Measurements from ENCODE around the gene FBXO41.

DNA sequence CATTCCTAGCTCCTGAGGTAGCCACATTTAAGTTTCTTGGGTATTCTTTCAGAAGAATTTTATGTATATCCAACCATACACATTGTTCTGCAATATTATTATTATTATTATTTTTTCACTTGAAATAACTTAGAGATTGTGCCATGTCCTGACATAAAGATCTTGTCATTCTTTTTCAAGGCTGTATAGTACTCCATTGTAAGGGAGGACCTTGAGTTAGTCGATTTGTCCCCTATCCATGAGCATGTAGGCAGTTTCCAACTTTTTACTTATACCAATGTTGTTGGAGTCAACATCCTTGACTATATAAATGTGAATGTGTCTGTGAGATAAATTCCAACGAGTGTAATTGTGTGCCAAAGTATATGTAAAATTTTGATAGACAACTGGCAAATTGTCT is 10.0 kb upstream of the FBXO41 start:
- TF ChIP-seq, protein P1, sequence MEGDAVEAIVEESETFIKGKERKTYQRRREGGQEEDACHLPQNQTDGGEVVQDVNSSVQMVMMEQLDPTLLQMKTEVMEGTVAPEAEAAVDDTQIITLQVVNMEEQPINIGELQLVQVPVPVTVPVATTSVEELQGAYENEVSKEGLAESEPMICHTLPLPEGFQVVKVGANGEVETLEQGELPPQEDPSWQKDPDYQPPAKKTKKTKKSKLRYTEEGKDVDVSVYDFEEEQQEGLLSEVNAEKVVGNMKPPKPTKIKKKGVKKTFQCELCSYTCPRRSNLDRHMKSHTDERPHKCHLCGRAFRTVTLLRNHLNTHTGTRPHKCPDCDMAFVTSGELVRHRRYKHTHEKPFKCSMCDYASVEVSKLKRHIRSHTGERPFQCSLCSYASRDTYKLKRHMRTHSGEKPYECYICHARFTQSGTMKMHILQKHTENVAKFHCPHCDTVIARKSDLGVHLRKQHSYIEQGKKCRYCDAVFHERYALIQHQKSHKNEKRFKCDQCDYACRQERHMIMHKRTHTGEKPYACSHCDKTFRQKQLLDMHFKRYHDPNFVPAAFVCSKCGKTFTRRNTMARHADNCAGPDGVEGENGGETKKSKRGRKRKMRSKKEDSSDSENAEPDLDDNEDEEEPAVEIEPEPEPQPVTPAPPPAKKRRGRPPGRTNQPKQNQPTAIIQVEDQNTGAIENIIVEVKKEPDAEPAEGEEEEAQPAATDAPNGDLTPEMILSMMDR (IDR thresholded peaks at IDR 0.05), result no peak
- TF ChIP-seq POLR2AphosphoS5 (IDR thresholded peaks at IDR 0.05), result no peak

Data from suprapubic skin (tissue), 3 donors.